HepG2 (cell line): ENCODE data around the gene HSPA13. TPM values are rescaled to one million over a fixed set of nuclear protein-coding genes. Genes with fewer than 3 reads are reported as not detected.

ENCODE experiments used
- ATAC-seq: fragments of 200-7000 bp; cut with Tn5 transposase; 3 replicates; pipeline ENCODE4 v1.9.1; 2020; ENCODE audit warnings: mild to moderate bottlenecking, moderate library complexity
- BruUV-seq: library from RNA; stranded (reverse); fragments of 400-500 nt; replicated peaks from 2 replicates; lab custom pipeline; 2021; lab: Mats Ljungman, UMichigan
- CTCF ChIA-PET: fragments of 300-600 bp; formaldehyde crosslinking; extraction: SDS; loops from one replicate; lab custom pipeline; 2021; ENCODE audit warnings: low total read pairs, inconsistent platforms, low intra/inter-chr PET ratio; lab: Yijun Ruan, JAX
- POLR2A ChIA-PET: fragments of 350-600 bp; sonication (Branson Sonifier 250); formaldehyde crosslinking; loops from one replicate; lab custom pipeline; 2020; ENCODE audit warnings: antibody characterized with exemption, inconsistent platforms; lab: Yijun Ruan, JAX
- DNase-seq: peaks from one replicate; pipeline ENCODE4 v3.0.0-alpha.2; 2015; ENCODE audit warnings: low spot score
- FAIRE-seq: peaks from 3 replicates; lab custom pipeline; 2011; peaks lifted over from hg19 to GRCh38; lab: Jason Lieb, UNC
- H2AFZ ChIP-seq: one replicate; pipeline ENCODE4 v1.6.1; 2011; ENCODE audit warnings: low read length, inconsistent platforms
- H3K27ac ChIP-seq: fragments of 300-600 bp; 3 replicates; pipeline ENCODE4 v1.8.0; 2011; ENCODE audit warnings: mixed run types, mild to moderate bottlenecking, mixed read lengths, low read length, inconsistent platforms; ENCODE audit not compliant: insufficient read depth; ENCODE audit errors: extremely low read length
- H3K27me3 ChIP-seq, 2 experiments: fragments of 200-600 bp in 1 of 2; 2 replicates in 1 of 2; 3 replicates in 1 of 2; pipeline versions ENCODE4 v1.6.0 to v1.8.0; 2011; ENCODE audit warnings: low read length in 2 of 2, mild to moderate bottlenecking in 2 of 2, moderate library complexity in 2 of 2, inconsistent platforms in 1 of 2; ENCODE audit not compliant: insufficient read depth in 2 of 2, control insufficient read depth in 1 of 2
- H3K36me3 ChIP-seq, 2 experiments: fragments of 200-600 bp in 1 of 2; replicated peaks in 1 of 2; 2 replicates in 1 of 2; 3 replicates in 1 of 2; pipeline versions ENCODE4 v1.5.1 to v1.8.0; 2011; ENCODE audit warnings: low read length in 2 of 2, inconsistent platforms in 1 of 2; ENCODE audit not compliant: insufficient read depth in 2 of 2, control insufficient read depth in 1 of 2
- H3K4me1 ChIP-seq: 2 replicates; pipeline ENCODE4 v1.5.1; 2012; ENCODE audit warnings: low read length, inconsistent platforms; ENCODE audit not compliant: insufficient read depth
- H3K4me2 ChIP-seq: 2 replicates; pipeline ENCODE4 v1.6.0; 2011; ENCODE audit warnings: low read depth, low read length, inconsistent platforms
- H3K4me3 ChIP-seq, 3 experiments: fragments of 200-600 bp in 1 of 3; sonication (generic), shearing (Covaris generic) in 1 of 3; replicated peaks in 1 of 3; 2 replicates each; pipeline ENCODE4 v1.5.1; 2011 to 2016; ENCODE audit warnings: low read length in 3 of 3, inconsistent platforms in 2 of 3, low read depth in 2 of 3, mild to moderate bottlenecking in 2 of 3, control low read depth in 1 of 3, mixed read lengths in 1 of 3; ENCODE audit not compliant: insufficient read depth in 1 of 3
- H3K79me2 ChIP-seq: one replicate; pipeline ENCODE4 v1.6.1; 2011; ENCODE audit warnings: low read length, inconsistent platforms; ENCODE audit not compliant: insufficient read depth
- H3K9ac ChIP-seq: 2 replicates; pipeline ENCODE4 v1.6.0; 2011; ENCODE audit warnings: mild to moderate bottlenecking, low read depth, low read length, inconsistent platforms; ENCODE audit not compliant: insufficient read depth
- H3K9me3 ChIP-seq: 2 replicates; pipeline ENCODE4 v1.5.1; 2012; ENCODE audit warnings: mild to moderate bottlenecking, low read length
- H4K20me1 ChIP-seq: 2 replicates; pipeline ENCODE4 v1.6.0; 2011; ENCODE audit warnings: inconsistent platforms, mild to moderate bottlenecking, low read length, moderate library complexity; ENCODE audit not compliant: insufficient read depth
- FLYWCH1 ChIP-seq: sonication (generic); formaldehyde crosslinking; IDR thresholded peaks from 2 replicates; pipeline ENCODE4 v1.8.1; 2023; ENCODE audit warnings: mild to moderate bottlenecking, missing genetic modification reagents
- HHEX ChIP-seq: IDR thresholded peaks from 2 replicates; pipeline ENCODE4 v1.6.1; 2016; ENCODE audit warnings: control low read depth
- JUN ChIP-seq: sonication (generic); formaldehyde crosslinking; IDR thresholded peaks from 2 replicates; pipeline ENCODE4 v1.4.0; 2020; ENCODE audit warnings: mild to moderate bottlenecking, missing genetic modification reagents
- JUND ChIP-seq: sonication (generic); formaldehyde crosslinking; IDR thresholded peaks from 2 replicates; pipeline ENCODE4 v1.8.0; 2022; ENCODE audit warnings: mild to moderate bottlenecking, missing genetic modification reagents
- NFATC3 ChIP-seq: sonication (generic); formaldehyde crosslinking; IDR thresholded peaks from 2 replicates; pipeline ENCODE4 v1.5.1; 2020; ENCODE audit warnings: mild to moderate bottlenecking, missing genetic modification reagents
- NFKBIZ ChIP-seq: IDR thresholded peaks from 2 replicates; pipeline ENCODE4 v1.6.1; 2018; ENCODE audit warnings: missing genetic modification reagents, missing compliant biosample characterization
- NR3C1 ChIP-seq: sonication (generic); formaldehyde crosslinking; IDR thresholded peaks from 2 replicates; pipeline ENCODE4 v1.4.0; 2020; ENCODE audit warnings: missing genetic modification reagents
- RFX5 ChIP-seq: IDR thresholded peaks from 2 replicates; pipeline ENCODE4 v1.6.1; 2011; ENCODE audit warnings: low read depth, low read length, improper control_type of control experiment
- SMYD3 ChIP-seq: sonication (generic); formaldehyde crosslinking; IDR thresholded peaks from 2 replicates; pipeline ENCODE4 v1.8.1; 2023; ENCODE audit warnings: mild to moderate bottlenecking, missing genetic modification reagents
- THAP11 ChIP-seq: IDR thresholded peaks from 2 replicates; pipeline ENCODE4 v1.6.1; 2016; ENCODE audit warnings: missing biosample characterization, missing genetic modification reagents
- ZFP90 ChIP-seq: sonication (generic); formaldehyde crosslinking; IDR thresholded peaks from 2 replicates; pipeline ENCODE4 v1.8.0; 2022; ENCODE audit warnings: missing genetic modification reagents, mild to moderate bottlenecking, inconsistent platforms, borderline replicate concordance
- ZNF33A ChIP-seq: sonication (generic); formaldehyde crosslinking; IDR thresholded peaks from 2 replicates; pipeline ENCODE4 v1.5.1; 2020; ENCODE audit warnings: missing genetic modification reagents, mild to moderate bottlenecking, moderate library complexity, borderline replicate concordance
- ZNF790 ChIP-seq: sonication (generic); formaldehyde crosslinking; IDR thresholded peaks from 2 replicates; pipeline ENCODE4 v1.8.0; 2022; ENCODE audit warnings: missing genetic modification reagents, mild to moderate bottlenecking, borderline replicate concordance
- in situ Hi-C: cut with HindIII; loops from 2 replicates; pipeline ENCODE4 v1.10.0; 2017; ENCODE audit warnings: low pct_unique_long_range_greater_than_20kb; ENCODE audit not compliant: extremely low pct_ligation_motif_present
- intact Hi-C: fragments of 100-400 bp; cut with micrococcal nuclease; formaldehyde crosslinking; loops from one replicate; pipeline ENCODE4 v1.10.0; 2022; ENCODE audit not compliant: unreplicated experiment
- polyA plus RNA-seq, 8 experiments: library from polyadenylated mRNA; depleted of rRNA in 3 of 8; stranded (reverse) in 7 of 8; unstranded in 1 of 8; fragments of >200 nt; fragmentation: Illumina TruSeq in 4 of 8; extraction: Trizol in 4 of 8; gene quantifications; 2 replicates each; pipeline versions ENCODE4 v1.2.1 to v1.2.3, GENCODE V29; 2011 to 2016; ENCODE audit warnings: low read depth in 4 of 8, missing spikeins in 1 of 8, mixed read lengths in 1 of 8; ENCODE audit not compliant: insufficient read depth in 1 of 8
- total RNA-seq, 5 experiments: library from RNA; depleted of rRNA; stranded (reverse); fragments of >200 nt; fragmentation: Illumina TruSeq; extraction: Trizol; gene quantifications; 2 replicates each; pipeline ENCODE4 v1.2.3, GENCODE V29; 2016; ENCODE audit warnings: low read depth in 1 of 5
- TF ChIP-seq, protein P1 (sequence below): sonication (generic); formaldehyde crosslinking; IDR thresholded peaks from 2 replicates; pipeline ENCODE4 v1.5.0; 2020; ENCODE audit warnings: mild to moderate bottlenecking, missing genetic modification reagents, borderline replicate concordance
- TF ChIP-seq, protein P2 (sequence below): IDR thresholded peaks from 2 replicates; pipeline ENCODE4 v1.6.1; 2018; ENCODE audit warnings: missing genetic modification reagents
- TF ChIP-seq, protein P3 (sequence below): sonication (generic); formaldehyde crosslinking; IDR thresholded peaks from 2 replicates; pipeline ENCODE4 v1.5.0; 2020; ENCODE audit warnings: mild to moderate bottlenecking, missing genetic modification reagents
- TF ChIP-seq, protein P4 (sequence below): IDR thresholded peaks from 2 replicates; pipeline ENCODE4 v1.6.1; 2018; ENCODE audit warnings: missing genetic modification reagents, mild to moderate bottlenecking, missing compliant biosample characterization

The HSPA13 gene
- total and polyA plus RNA-seq, 2 of the 13 experiments (the other 11 are each of a cell fraction or from before 2014, with no cell fraction given) = 21.2 to 28.4 TPM

DNA sequence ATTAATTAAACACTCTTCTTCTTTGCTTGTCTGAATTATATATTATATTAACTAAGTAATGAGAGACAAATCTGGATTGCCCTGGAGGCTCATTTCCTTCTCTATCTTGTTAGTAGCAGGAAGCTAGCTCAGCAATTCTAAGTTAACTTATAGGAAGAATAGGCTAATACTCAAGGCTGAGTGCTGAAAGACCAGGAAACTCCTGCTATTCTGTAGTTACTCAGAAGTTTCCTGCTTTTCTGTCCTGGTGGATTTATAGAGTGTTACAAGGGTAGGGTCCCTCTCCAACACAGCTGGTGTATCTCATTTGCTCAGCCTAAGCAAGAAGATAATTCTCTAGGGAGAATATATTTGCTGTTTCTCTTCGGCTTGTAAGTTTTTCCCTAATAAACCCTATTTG is 29.2 kb downstream of the HSPA13 start (continued):
- TF ChIP-seq, protein P1, sequence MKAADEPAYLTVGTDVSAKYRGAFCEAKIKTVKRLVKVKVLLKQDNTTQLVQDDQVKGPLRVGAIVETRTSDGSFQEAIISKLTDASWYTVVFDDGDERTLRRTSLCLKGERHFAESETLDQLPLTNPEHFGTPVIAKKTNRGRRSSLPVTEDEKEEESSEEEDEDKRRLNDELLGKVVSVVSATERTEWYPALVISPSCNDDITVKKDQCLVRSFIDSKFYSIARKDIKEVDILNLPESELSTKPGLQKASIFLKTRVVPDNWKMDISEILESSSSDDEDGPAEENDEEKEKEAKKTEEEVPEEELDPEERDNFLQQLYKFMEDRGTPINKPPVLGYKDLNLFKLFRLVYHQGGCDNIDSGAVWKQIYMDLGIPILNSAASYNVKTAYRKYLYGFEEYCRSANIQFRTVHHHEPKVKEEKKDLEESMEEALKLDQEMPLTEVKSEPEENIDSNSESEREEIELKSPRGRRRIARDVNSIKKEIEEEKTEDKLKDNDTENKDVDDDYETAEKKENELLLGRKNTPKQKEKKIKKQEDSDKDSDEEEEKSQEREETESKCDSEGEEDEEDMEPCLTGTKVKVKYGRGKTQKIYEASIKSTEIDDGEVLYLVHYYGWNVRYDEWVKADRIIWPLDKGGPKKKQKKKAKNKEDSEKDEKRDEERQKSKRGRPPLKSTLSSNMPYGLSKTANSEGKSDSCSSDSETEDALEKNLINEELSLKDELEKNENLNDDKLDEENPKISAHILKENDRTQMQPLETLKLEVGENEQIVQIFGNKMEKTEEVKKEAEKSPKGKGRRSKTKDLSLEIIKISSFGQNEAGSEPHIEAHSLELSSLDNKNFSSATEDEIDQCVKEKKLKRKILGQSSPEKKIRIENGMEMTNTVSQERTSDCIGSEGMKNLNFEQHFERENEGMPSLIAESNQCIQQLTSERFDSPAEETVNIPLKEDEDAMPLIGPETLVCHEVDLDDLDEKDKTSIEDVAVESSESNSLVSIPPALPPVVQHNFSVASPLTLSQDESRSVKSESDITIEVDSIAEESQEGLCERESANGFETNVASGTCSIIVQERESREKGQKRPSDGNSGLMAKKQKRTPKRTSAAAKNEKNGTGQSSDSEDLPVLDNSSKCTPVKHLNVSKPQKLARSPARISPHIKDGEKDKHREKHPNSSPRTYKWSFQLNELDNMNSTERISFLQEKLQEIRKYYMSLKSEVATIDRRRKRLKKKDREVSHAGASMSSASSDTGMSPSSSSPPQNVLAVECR (CRISPR knock-in tag) = no peak
- TF ChIP-seq NFKBIZ (CRISPR knock-in tag) (no peak), NFATC3 (CRISPR knock-in tag) (no peak)

DNA sequence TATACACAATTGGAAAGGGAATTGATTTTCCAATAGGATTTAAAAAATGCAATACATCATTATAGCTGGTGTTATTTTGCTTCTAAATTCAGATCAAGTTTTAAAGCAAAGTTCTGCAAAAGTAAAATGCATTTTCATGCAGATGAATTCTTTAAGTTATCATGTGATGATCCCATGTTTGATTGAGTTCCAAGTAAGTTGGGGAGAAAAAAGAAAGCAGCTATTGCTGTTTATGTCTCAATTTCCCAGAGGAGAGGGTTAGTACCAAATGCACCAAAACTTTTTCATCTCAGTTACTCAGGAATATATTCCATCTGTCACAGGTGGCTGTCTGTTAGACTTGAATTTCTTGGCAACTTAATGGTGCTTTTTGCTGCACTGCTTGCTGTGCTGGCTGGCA is 29.7 kb downstream of the HSPA13 start:
- no peak overlapping the region for H3K4me3 ChIP-seq
- in situ Hi-C loops = no loop called here
- TF ChIP-seq THAP11 (no peak), ZNF790 (no peak), HHEX (CRISPR knock-in tag) (no peak), RFX5 (no peak), JUND (CRISPR knock-in tag) (no peak), SMYD3 (CRISPR knock-in tag) (no peak), ZFP90 (no peak), JUN (CRISPR knock-in tag) (no peak), FLYWCH1 (CRISPR knock-in tag) (no peak), ZNF33A (no peak), NR3C1 (CRISPR knock-in tag) (no peak)
- TF ChIP-seq, protein P2, sequence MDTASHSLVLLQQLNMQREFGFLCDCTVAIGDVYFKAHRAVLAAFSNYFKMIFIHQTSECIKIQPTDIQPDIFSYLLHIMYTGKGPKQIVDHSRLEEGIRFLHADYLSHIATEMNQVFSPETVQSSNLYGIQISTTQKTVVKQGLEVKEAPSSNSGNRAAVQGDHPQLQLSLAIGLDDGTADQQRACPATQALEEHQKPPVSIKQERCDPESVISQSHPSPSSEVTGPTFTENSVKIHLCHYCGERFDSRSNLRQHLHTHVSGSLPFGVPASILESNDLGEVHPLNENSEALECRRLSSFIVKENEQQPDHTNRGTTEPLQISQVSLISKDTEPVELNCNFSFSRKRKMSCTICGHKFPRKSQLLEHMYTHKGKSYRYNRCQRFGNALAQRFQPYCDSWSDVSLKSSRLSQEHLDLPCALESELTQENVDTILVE (CRISPR knock-in tag) = no peak
- TF ChIP-seq, protein P3, sequence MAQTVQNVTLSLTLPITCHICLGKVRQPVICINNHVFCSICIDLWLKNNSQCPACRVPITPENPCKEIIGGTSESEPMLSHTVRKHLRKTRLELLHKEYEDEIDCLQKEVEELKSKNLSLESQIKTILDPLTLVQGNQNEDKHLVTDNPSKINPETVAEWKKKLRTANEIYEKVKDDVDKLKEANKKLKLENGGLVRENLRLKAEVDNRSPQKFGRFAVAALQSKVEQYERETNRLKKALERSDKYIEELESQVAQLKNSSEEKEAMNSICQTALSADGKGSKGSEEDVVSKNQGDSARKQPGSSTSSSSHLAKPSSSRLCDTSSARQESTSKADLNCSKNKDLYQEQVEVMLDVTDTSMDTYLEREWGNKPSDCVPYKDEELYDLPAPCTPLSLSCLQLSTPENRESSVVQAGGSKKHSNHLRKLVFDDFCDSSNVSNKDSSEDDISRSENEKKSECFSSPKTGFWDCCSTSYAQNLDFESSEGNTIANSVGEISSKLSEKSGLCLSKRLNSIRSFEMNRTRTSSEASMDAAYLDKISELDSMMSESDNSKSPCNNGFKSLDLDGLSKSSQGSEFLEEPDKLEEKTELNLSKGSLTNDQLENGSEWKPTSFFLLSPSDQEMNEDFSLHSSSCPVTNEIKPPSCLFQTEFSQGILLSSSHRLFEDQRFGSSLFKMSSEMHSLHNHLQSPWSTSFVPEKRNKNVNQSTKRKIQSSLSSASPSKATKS = no peak
- TF ChIP-seq, protein P4, sequence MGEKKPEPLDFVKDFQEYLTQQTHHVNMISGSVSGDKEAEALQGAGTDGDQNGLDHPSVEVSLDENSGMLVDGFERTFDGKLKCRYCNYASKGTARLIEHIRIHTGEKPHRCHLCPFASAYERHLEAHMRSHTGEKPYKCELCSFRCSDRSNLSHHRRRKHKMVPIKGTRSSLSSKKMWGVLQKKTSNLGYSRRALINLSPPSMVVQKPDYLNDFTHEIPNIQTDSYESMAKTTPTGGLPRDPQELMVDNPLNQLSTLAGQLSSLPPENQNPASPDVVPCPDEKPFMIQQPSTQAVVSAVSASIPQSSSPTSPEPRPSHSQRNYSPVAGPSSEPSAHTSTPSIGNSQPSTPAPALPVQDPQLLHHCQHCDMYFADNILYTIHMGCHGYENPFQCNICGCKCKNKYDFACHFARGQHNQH = no peak

More for the DNA sequence above, 29.7 kb downstream of the HSPA13 start:
- FAIRE-seq (no peak), DNase-seq (no peak), ATAC-seq (no peak)
- Histone ChIP-seq H3K27me3 (peaks cover 0 to 5% of the 10 kb centered on the region in 2 experiments; a peak in 1 of 5 replicates), H3K4me1 (no peaks in the 10 kb centered on the region), H3K79me2 (no peaks in the 10 kb centered on the region), H3K4me2 (no peak overlapping the region), H3K27ac (no peak overlapping the region), H3K36me3 (no peaks in the 10 kb centered on the region), H2AFZ (no peak overlapping the region), H3K9ac (no peak overlapping the region), H4K20me1 (no peaks in the 10 kb centered on the region), H3K9me3 (no peaks in the 10 kb centered on the region)
- ChIA-PET CTCF (no interaction called here), POLR2A (no interaction called here)
- no TSS peak for BruUV-seq
- intact Hi-C loops = no loop called here
